OCI-LY7 (cell line): Measurements from ENCODE around the gene HTT. TPM values are rescaled to one million over a fixed set of nuclear protein-coding genes. Genes with fewer than 3 reads are reported as not detected.

Experiments
- BruUV-seq: library from RNA; stranded (reverse); fragments of 400-500 nt; replicated peaks from 2 replicates; lab custom pipeline; 2021; lab: Mats Ljungman, UMichigan
- CTCF ChIA-PET: fragments of 300-600 bp; sonication (Branson Sonifier 250); formaldehyde crosslinking; loops from one replicate; lab custom pipeline; 2022; ENCODE audit warnings: antibody characterized with exemption; ENCODE audit not compliant: unreplicated experiment; lab: Charles Lee
- POLR2A ChIA-PET: fragments of 300-600 bp; sonication (Branson Sonifier 250); formaldehyde crosslinking; loops from one replicate; lab custom pipeline; 2022; ENCODE audit warnings: antibody characterized with exemption; lab: Charles Lee
- DNase-seq: peaks from one replicate; pipeline ENCODE4 v3.0.0-alpha.2; 2015; ENCODE audit warnings: low spot score
- H2AFZ ChIP-seq: fragments of 200-600 bp; sonication (generic), shearing (Covaris generic); 2 replicates; pipeline ENCODE4 v1.6.1; 2014; ENCODE audit warnings: mild to moderate bottlenecking, antibody characterized with exemption, low read length, moderate library complexity
- H3K27ac ChIP-seq: fragments of 200-600 bp; sonication (generic); 2 replicates; pipeline ENCODE4 v1.5.1; 2014; ENCODE audit warnings: mixed run types, low read depth, mild to moderate bottlenecking, moderate library complexity, low read length, inconsistent platforms; ENCODE audit not compliant: poor library complexity, severe bottlenecking
- H3K36me3 ChIP-seq: fragments of 200-600 bp; sonication (generic); 2 replicates; pipeline ENCODE4 v1.6.1; 2014; ENCODE audit warnings: mild to moderate bottlenecking, antibody characterized with exemption, low read length, moderate library complexity, mixed read lengths; ENCODE audit not compliant: insufficient read depth
- H3K4me1 ChIP-seq: fragments of 200-600 bp; sonication (generic); 2 replicates; pipeline ENCODE4 v1.5.1; 2014; ENCODE audit warnings: mild to moderate bottlenecking, low read length; ENCODE audit not compliant: insufficient read depth, poor library complexity, severe bottlenecking
- H3K4me2 ChIP-seq: fragments of 200-600 bp; sonication (generic); 2 replicates; pipeline ENCODE4 v1.6.1; 2014; ENCODE audit warnings: mild to moderate bottlenecking, low read length
- H3K4me3 ChIP-seq: fragments of 200-600 bp; sonication (generic); 2 replicates; pipeline ENCODE4 v1.5.1; 2014; ENCODE audit warnings: mild to moderate bottlenecking, low read depth, low read length; ENCODE audit not compliant: poor library complexity, severe bottlenecking
- H3K79me2 ChIP-seq: fragments of 200-600 bp; sonication (generic); 2 replicates; pipeline ENCODE4 v1.6.1; 2016; ENCODE audit warnings: low read depth, mild to moderate bottlenecking, low read length, moderate library complexity, mixed read lengths; ENCODE audit not compliant: insufficient read depth
- H3K9me2 ChIP-seq: fragments of 200-600 bp; sonication (generic); 2 replicates; pipeline ENCODE4 v1.6.1; 2016; ENCODE audit warnings: mild to moderate bottlenecking, low read length, mixed read lengths; ENCODE audit not compliant: insufficient read depth
- H3K9me3 ChIP-seq: fragments of 200-600 bp; sonication (generic); 2 replicates; pipeline ENCODE4 v1.6.1; 2014; ENCODE audit warnings: mild to moderate bottlenecking, mixed run types, low read length, mixed read lengths
- H4K20me1 ChIP-seq: fragments of 200-600 bp; sonication (generic); 2 replicates; pipeline ENCODE4 v1.6.1; 2014; ENCODE audit warnings: mild to moderate bottlenecking, antibody characterized with exemption, low read length, moderate library complexity, mixed read lengths; ENCODE audit not compliant: insufficient read depth
- EZH2phosphoT487 ChIP-seq: fragments of 200-600 bp; sonication (generic); IDR thresholded peaks from 2 replicates; pipeline ENCODE4 v1.6.1; 2018; ENCODE audit warnings: low read depth, borderline replicate concordance, mild to moderate bottlenecking, mixed run types, antibody characterized with exemption, low read length, moderate library complexity, mixed read lengths
- intact Hi-C: fragments of 100-400 bp; cut with micrococcal nuclease; formaldehyde crosslinking; loops from one replicate; pipeline ENCODE4 v1.10.0; 2022; ENCODE audit not compliant: unreplicated experiment
- total RNA-seq, 2 experiments: library from RNA; depleted of rRNA in 1 of 2; stranded (reverse); fragments of >200 nt in 1 of 2; shearing (Covaris generic) in 1 of 2; gene quantifications; 2 replicates each; pipeline ENCODE4 v1.2.3, GENCODE V29; 2014 to 2022
- TF ChIP-seq, protein P1 (sequence below): fragments of 200-600 bp; sonication (generic); conservative IDR thresholded peaks from 2 replicates; pipeline ENCODE4 v1.5.1; 2014; ENCODE audit warnings: mild to moderate bottlenecking, antibody characterized with exemption, low read length, moderate library complexity, mixed read lengths

The HTT gene
- total RNA-seq, 2 experiments from 2014 or later, result 36.4 to 91.3 TPM

GRCh38 chr4:3112609-3113469, 38.4 kb downstream of the HTT start:
- no peak overlapping the region for H3K4me2 ChIP-seq
- no peaks in the 10 kb centered on the region for H4K20me1 ChIP-seq
- H2AFZ ChIP-seq, result no peak overlapping the region
- intact Hi-C loops, result no loop called here
- no peak overlapping the region for H3K27ac ChIP-seq
- no peak overlapping the region for H3K4me3 ChIP-seq
- BruUV-seq, result no TSS peak
- ChIA-PET POLR2A (interaction anchor here (0.5 to 0.7 kb wide), 3 partner anchors 391 to 1060 kb away, joined by 3 to 7 read pairs (median 5); no protein-coding TSS in a partner anchor), CTCF (interaction anchor here (1.5 kb wide), 1 partner anchor 89 kb away, joined by 4 read pairs; no protein-coding TSS in a partner anchor)
- H3K9me3 ChIP-seq, result no peaks in the 10 kb centered on the region
- TF ChIP-seq, protein P1, sequence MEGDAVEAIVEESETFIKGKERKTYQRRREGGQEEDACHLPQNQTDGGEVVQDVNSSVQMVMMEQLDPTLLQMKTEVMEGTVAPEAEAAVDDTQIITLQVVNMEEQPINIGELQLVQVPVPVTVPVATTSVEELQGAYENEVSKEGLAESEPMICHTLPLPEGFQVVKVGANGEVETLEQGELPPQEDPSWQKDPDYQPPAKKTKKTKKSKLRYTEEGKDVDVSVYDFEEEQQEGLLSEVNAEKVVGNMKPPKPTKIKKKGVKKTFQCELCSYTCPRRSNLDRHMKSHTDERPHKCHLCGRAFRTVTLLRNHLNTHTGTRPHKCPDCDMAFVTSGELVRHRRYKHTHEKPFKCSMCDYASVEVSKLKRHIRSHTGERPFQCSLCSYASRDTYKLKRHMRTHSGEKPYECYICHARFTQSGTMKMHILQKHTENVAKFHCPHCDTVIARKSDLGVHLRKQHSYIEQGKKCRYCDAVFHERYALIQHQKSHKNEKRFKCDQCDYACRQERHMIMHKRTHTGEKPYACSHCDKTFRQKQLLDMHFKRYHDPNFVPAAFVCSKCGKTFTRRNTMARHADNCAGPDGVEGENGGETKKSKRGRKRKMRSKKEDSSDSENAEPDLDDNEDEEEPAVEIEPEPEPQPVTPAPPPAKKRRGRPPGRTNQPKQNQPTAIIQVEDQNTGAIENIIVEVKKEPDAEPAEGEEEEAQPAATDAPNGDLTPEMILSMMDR, result no peak
- no peak for TF ChIP-seq EZH2phosphoT487
- H3K79me2 ChIP-seq, result no peaks in the 10 kb centered on the region
- no peaks in the 10 kb centered on the region for H3K4me1 ChIP-seq
- peaks cover 94% of the 10 kb centered on the region for H3K36me3 ChIP-seq
- H3K9me2 ChIP-seq, result no peaks in the 10 kb centered on the region
- no peak for DNase-seq

- POLR2A ChIA-PET, result no interaction called here
These were observed 39.9 kb downstream of the HTT start for GRCh38 chr4:3114377-3114776.

More at GRCh38 chr4:3114377-3114776, 39.9 kb downstream of the HTT start:
- intact Hi-C loops, result no loop called here
- Histone ChIP-seq H4K20me1 (no peaks in the 10 kb centered on the region), H3K36me3 (peaks cover 94% of the 10 kb centered on the region), H3K9me2 (no peaks in the 10 kb centered on the region), H3K27ac (no peak overlapping the region), H3K9me3 (no peaks in the 10 kb centered on the region), H3K4me1 (no peaks in the 10 kb centered on the region), H3K4me3 (no peak overlapping the region), H3K4me2 (no peak overlapping the region), H2AFZ (no peak overlapping the region), H3K79me2 (no peaks in the 10 kb centered on the region)
- no peak for TF ChIP-seq EZH2phosphoT487
- TF ChIP-seq, protein P1, result no peak
- BruUV-seq, result no TSS peak
- no peak for DNase-seq
- CTCF ChIA-PET, result no interaction called here
